DND-41 (cell line): ENCODE measurements around the gene COL25A1.
"Not testable (repeated sequence)": the region's sequence is repeated elsewhere in the genome, so short reads cannot be mapped to it uniquely, and the experiment has no call there.

ENCODE experiments used
- ATAC-seq: fragments of 200-7000 bp; cut with Tn5 transposase; 3 replicates; pipeline ENCODE4 v1.9.1; 2021; ENCODE audit warnings: low read depth; ENCODE audit not compliant: insufficient read depth
- DNase-seq: peaks from one replicate; pipeline ENCODE4 v3.0.0-alpha.2; 2020
- H2AFZ ChIP-seq: 2 replicates; pipeline ENCODE4 v1.6.0; 2012; ENCODE audit warnings: low read depth, low read length
- H3K27ac ChIP-seq: 2 replicates; pipeline ENCODE4 v1.5.1; 2012; ENCODE audit warnings: low read length, inconsistent platforms
- H3K27me3 ChIP-seq: fragments of 200-600 bp; sonication (generic); 2 replicates; pipeline ENCODE4 v1.6.0; 2012; ENCODE audit warnings: low read length, mild to moderate bottlenecking, inconsistent platforms; ENCODE audit not compliant: insufficient read depth, poor library complexity
- H3K36me3 ChIP-seq: 2 replicates; pipeline ENCODE4 v1.5.1; 2012; ENCODE audit warnings: low read length, inconsistent platforms; ENCODE audit not compliant: insufficient read depth
- H3K4me1 ChIP-seq: 2 replicates; pipeline ENCODE4 v1.5.1; 2012; ENCODE audit warnings: mild to moderate bottlenecking, low read length; ENCODE audit not compliant: insufficient read depth
- H3K4me2 ChIP-seq: 2 replicates; pipeline ENCODE4 v1.6.0; 2012; ENCODE audit warnings: mild to moderate bottlenecking, moderate library complexity, low read length, inconsistent platforms; ENCODE audit not compliant: insufficient read depth
- H3K4me3 ChIP-seq, 2 experiments: fragments of 200-600 bp in 1 of 2; shearing (Covaris generic) in 1 of 2; 2 replicates each; pipeline ENCODE4 v1.5.1; 2012 to 2016; ENCODE audit warnings: inconsistent platforms in 2 of 2, low read length in 2 of 2, mild to moderate bottlenecking in 2 of 2, low read depth in 1 of 2, moderate library complexity in 1 of 2
- H3K79me2 ChIP-seq: 2 replicates; pipeline ENCODE4 v1.6.0; 2012; ENCODE audit warnings: low read length, inconsistent platforms; ENCODE audit not compliant: insufficient read depth
- H3K9ac ChIP-seq: 2 replicates; pipeline ENCODE4 v1.6.0; 2012; ENCODE audit warnings: low read depth, mild to moderate bottlenecking, inconsistent platforms, low read length, moderate library complexity
- H3K9me3 ChIP-seq: 2 replicates; pipeline ENCODE4 v1.5.1; 2012; ENCODE audit warnings: low read length, moderate library complexity, mild to moderate bottlenecking, inconsistent platforms; ENCODE audit not compliant: insufficient read depth, severe bottlenecking
- H4K20me1 ChIP-seq: 2 replicates; pipeline ENCODE4 v1.6.0; 2012; ENCODE audit warnings: low read length; ENCODE audit not compliant: insufficient read depth
- CTCF ChIP-seq: IDR thresholded peaks from 2 replicates; pipeline ENCODE4 v1.5.1; 2012; ENCODE audit warnings: borderline replicate concordance, low read length, moderate library complexity, mild to moderate bottlenecking; ENCODE audit not compliant: poor library complexity, severe bottlenecking; ENCODE audit errors: extremely low read depth
- EZH2 ChIP-seq: IDR thresholded peaks from 3 replicates; pipeline ENCODE4 v1.6.1; 2012; ENCODE audit warnings: borderline replicate concordance, low read depth, mild to moderate bottlenecking, moderate library complexity, low read length, inconsistent platforms; ENCODE audit not compliant: severe bottlenecking

COL25A1 gene

GRCh38 chr4:108988464-108989195 is 313.8 kb downstream of the COL25A1 start:
- no peaks in the 10 kb centered on the region for H3K9me3 ChIP-seq
- H3K4me2 ChIP-seq, result no peak overlapping the region
- no peak overlapping the region for H3K9ac ChIP-seq
- H3K27me3 ChIP-seq, result no peaks in the 10 kb centered on the region
- H4K20me1 ChIP-seq, result no peaks in the 10 kb centered on the region
- no peak overlapping the region for H3K27ac ChIP-seq
- H3K4me3 ChIP-seq, result no peak overlapping the region
- no peaks in the 10 kb centered on the region for H3K79me2 ChIP-seq
- H2AFZ ChIP-seq, result no peak overlapping the region
- no peak for TF ChIP-seq EZH2
- TF ChIP-seq CTCF, result no peak
- no peak for DNase-seq
- no peak for ATAC-seq
- no peaks in the 10 kb centered on the region for H3K4me1 ChIP-seq
- no peaks in the 10 kb centered on the region for H3K36me3 ChIP-seq

GRCh38 chr4:108984495-108984894 is 318.0 kb downstream of the COL25A1 start:
- not testable (repeated sequence) for H3K9me3 ChIP-seq, ATAC-seq, H4K20me1 ChIP-seq

GRCh38 chr4:108982402-108983185 is 319.9 kb downstream of the COL25A1 start:
- no peak for TF ChIP-seq EZH2
- TF ChIP-seq CTCF, result no peak
- Histone ChIP-seq H4K20me1 (no peaks in the 10 kb centered on the region), H3K79me2 (no peaks in the 10 kb centered on the region), H3K4me2 (no peak overlapping the region), H3K36me3 (no peaks in the 10 kb centered on the region), H3K4me1 (peaks cover 14% of the 10 kb centered on the region), H3K27ac (no peak overlapping the region), H3K9me3 (no peaks in the 10 kb centered on the region), H2AFZ (no peak overlapping the region), H3K4me3 (no peak overlapping the region), H3K27me3 (no peaks in the 10 kb centered on the region), H3K9ac (no peak overlapping the region)
- no peak for DNase-seq
- ATAC-seq, result no peak

More at GRCh38 chr4:108984495-108984894, 318.0 kb downstream of the COL25A1 start:
- not testable (repeated sequence) for H3K4me1 ChIP-seq, H3K27ac ChIP-seq, H3K9ac ChIP-seq, H3K79me2 ChIP-seq, H3K4me3 ChIP-seq, H3K4me2 ChIP-seq, H2AFZ ChIP-seq, H3K36me3 ChIP-seq, H3K27me3 ChIP-seq, DNase-seq
